HG02588 (cell line): Measurements from ENCODE around the gene NTN4.
"Not testable (repeated sequence)": the region's sequence is repeated elsewhere in the genome, so short reads cannot be mapped to it uniquely, and the experiment has no call there.

Experiments used
- ATAC-seq: cut with Tn5 transposase; IDR thresholded peaks from one replicate; pipeline ENCODE4 v1.9.1; 2021; ENCODE audit warnings: mild to moderate bottlenecking, moderate library complexity; ENCODE audit not compliant: unreplicated experiment

The NTN4 gene

GRCh38 chr12:95717316-95717928, 73.1 kb downstream of the NTN4 start:
- no peak for ATAC-seq

- ATAC-seq = no peak
These were observed 75.4 kb downstream of the NTN4 start for GRCh38 chr12:95715177-95715576.

- ATAC-seq = no peak
These were observed 78.3 kb downstream of the NTN4 start for GRCh38 chr12:95712269-95712668.

GRCh38 chr12:95710386-95710785, 80.2 kb downstream of the NTN4 start:
- no peak for ATAC-seq

- ATAC-seq = no peak
These were observed 81.4 kb downstream of the NTN4 start for GRCh38 chr12:95709152-95709551.

GRCh38 chr12:95705143-95705542, 85.4 kb downstream of the NTN4 start:
- ATAC-seq = no peak

- ATAC-seq = no peak
These were observed 86.6 kb downstream of the NTN4 start for GRCh38 chr12:95703986-95704385.

GRCh38 chr12:95701722-95702418, 88.7 kb downstream of the NTN4 start:
- no peak for ATAC-seq

- ATAC-seq = no peak
These were observed 89.3 kb downstream of the NTN4 start for GRCh38 chr12:95701275-95701674.

- ATAC-seq = peak; percentile 98
These were observed 90.2 kb downstream of the NTN4 start for GRCh38 chr12:95700316-95700785.

- no peak for ATAC-seq
These were observed 91.0 kb downstream of the NTN4 start for GRCh38 chr12:95699579-95699978.

GRCh38 chr12:95694136-95694535, 96.4 kb downstream of the NTN4 start:
- ATAC-seq = no peak

GRCh38 chr12:95693689-95694088, 96.9 kb downstream of the NTN4 start:
- ATAC-seq = no peak

GRCh38 chr12:95690861-95691635, 99.5 kb downstream of the NTN4 start:
- no peak for ATAC-seq

GRCh38 chr12:95687937-95688336, 102.6 kb downstream of the NTN4 start:
- ATAC-seq = no peak

- ATAC-seq = no peak
These were observed 107.1 kb downstream of the NTN4 start for GRCh38 chr12:95683418-95683817.

- ATAC-seq = no peak
These were observed 109.3 kb downstream of the NTN4 start for GRCh38 chr12:95681210-95681765.

GRCh38 chr12:95678684-95679083, 111.9 kb downstream of the NTN4 start:
- no peak for ATAC-seq

- not testable (repeated sequence) for ATAC-seq
These were observed 112.8 kb downstream of the NTN4 start for GRCh38 chr12:95677782-95678181.

GRCh38 chr12:95674631-95675030, 115.9 kb downstream of the NTN4 start:
- ATAC-seq = no peak

- no peak for ATAC-seq
These were observed 116.4 kb downstream of the NTN4 start for GRCh38 chr12:95674163-95674562.

GRCh38 chr12:95673576-95673975, 117.0 kb downstream of the NTN4 start:
- ATAC-seq = no peak
